ENCODE data around the gene NTPCR. TPM values are rescaled to one million over a fixed set of nuclear protein-coding genes. Genes with fewer than 3 reads are reported as not detected.

NTPCR gene
- total RNA-seq, 2 donors from 2014 or later: 15.1 to 17.4 TPM

- Mint-ChIP-seq H3K27me3 (peaks cover 12% of the 10 kb centered on the region), H3K36me3 (ENCODE audit: low read depth) (no peaks in the 10 kb centered on the region), H3K4me3 (no peak overlapping the region), H3K4me1 (peaks cover under 1% of the 10 kb centered on the region), H3K27ac (no peak overlapping the region)
- ATAC-seq (no peak), DNase-seq (no peak)
- no peaks in the 10 kb centered on the region for H3K9me3 ChIP-seq (ENCODE audit: control insufficient read depth, low read length, poor library complexity, severe bottlenecking)
These were observed 12.6 kb upstream of the NTPCR start for GRCh38 chr1:232937741-232938375.

- DNase-seq (no peak), ATAC-seq (no peak)
- peaks cover 12% of the 10 kb centered on the region for H3K27me3 Mint-ChIP-seq
- no peaks in the 10 kb centered on the region for H3K36me3 Mint-ChIP-seq (ENCODE audit: low read depth)
- H3K9me3 ChIP-seq (ENCODE audit: control insufficient read depth, low read length, poor library complexity, severe bottlenecking): no peaks in the 10 kb centered on the region
- H3K4me3 Mint-ChIP-seq: no peak overlapping the region
- no peak overlapping the region for H3K27ac Mint-ChIP-seq
- H3K4me1 Mint-ChIP-seq: peaks cover 5% of the 10 kb centered on the region
These were observed 11.5 kb upstream of the NTPCR start for GRCh38 chr1:232938926-232939325.

DNA sequence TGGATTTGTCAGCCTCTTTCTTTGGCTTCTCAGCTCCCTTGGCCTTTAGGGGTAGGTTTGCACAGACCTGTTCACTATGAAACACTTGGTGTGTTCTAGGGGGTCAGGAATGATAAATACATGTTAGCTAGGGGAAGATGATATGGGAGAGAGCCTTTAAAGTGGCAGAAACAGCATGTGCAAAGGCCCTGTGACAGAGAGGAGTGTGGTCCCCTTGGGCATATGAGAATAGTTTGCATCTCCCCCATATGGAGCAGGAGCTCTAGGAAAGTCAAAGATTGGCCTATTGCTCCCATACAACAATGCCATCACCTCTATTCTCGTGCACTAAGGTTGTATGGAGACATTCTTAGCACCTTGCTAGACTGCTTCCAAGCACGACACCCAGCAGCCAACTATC lies 10.7 kb upstream of the NTPCR start:
- no peak for DNase-seq
- H3K4me3 Mint-ChIP-seq: no peak overlapping the region
- no peaks in the 10 kb centered on the region for H3K36me3 Mint-ChIP-seq (ENCODE audit: low read depth)
- H3K9me3 ChIP-seq (ENCODE audit: control insufficient read depth, low read length, poor library complexity, severe bottlenecking): no peaks in the 10 kb centered on the region
- H3K27ac Mint-ChIP-seq: no peak overlapping the region
- peaks cover 5% of the 10 kb centered on the region for H3K4me1 Mint-ChIP-seq
- peaks cover 12% of the 10 kb centered on the region for H3K27me3 Mint-ChIP-seq
- ATAC-seq: no peak

DNA sequence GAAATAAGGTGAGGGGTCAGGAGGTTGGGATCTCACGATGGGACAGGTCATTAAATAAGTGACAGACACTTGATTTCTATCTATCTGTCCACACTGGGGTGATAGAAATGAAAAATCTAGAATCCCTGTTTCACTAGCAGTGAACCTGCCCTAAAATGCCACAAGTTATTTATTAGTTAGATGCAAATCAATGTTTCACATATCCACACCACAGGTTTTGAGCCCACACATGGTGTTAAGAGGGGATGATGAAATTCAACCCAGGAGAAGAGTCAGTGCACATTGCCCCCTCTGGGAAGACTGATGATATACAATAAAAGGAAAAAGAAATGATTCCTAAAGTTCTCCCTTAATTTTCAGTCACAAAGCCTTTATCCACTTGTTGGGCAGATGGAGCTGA lies 10.1 kb upstream of the NTPCR start:
- no peaks in the 10 kb centered on the region for H3K9me3 ChIP-seq (ENCODE audit: control insufficient read depth, low read length, poor library complexity, severe bottlenecking)
- H3K4me1 Mint-ChIP-seq: peaks cover 5% of the 10 kb centered on the region
- ATAC-seq (no peak), DNase-seq (no peak)
- H3K27me3 Mint-ChIP-seq: peaks cover 12% of the 10 kb centered on the region
- no peak overlapping the region for H3K4me3 Mint-ChIP-seq
- H3K27ac Mint-ChIP-seq: no peak overlapping the region
- H3K36me3 Mint-ChIP-seq (ENCODE audit: low read depth): no peaks in the 10 kb centered on the region

DNA sequence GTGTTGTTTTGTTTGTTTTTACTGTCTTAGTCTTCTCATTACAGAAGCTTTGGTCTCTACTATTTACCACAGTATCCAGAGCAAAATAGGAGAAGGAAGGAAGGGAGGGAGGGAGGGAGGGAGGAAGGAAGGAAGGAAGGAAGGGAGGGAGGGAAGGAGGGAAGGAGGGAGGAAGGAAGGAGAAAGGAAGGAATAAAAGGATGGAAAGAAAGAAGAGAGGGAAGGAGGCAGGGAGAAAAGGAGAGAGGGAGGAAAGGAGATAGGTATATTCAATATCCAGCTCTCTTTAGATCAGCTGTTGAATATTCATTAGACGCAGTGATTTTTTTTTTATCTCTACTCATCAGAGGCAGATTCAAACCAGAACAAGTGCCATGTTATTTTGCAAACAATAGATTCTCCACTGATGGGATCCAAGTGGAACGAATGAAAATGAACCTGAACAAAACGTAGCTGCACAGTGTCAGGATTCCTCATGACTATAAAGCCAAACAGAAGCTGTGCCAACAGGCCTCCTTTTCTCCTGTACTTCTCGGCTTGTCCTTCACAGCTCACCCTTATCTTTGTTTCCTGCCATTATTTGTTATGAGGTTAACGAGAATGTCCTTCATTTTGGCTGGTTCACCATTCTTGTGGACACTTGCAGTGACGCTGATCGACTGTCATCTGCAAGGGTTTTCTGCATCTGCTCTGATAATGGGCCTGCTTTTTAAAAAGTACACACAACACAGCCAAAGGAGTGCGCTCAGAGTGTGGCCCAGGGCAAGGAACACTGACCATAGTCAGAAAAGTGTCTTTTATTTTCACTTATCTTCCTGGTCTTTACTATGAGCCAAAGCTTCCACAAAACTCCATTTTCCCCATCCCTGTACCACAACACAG lies 7.8 kb upstream of the NTPCR start:
- ATAC-seq (no peak), DNase-seq (no peak)
- Mint-ChIP-seq H3K27me3 (peaks cover 5% of the 10 kb centered on the region), H3K36me3 (ENCODE audit: low read depth) (no peaks in the 10 kb centered on the region), H3K27ac (no peak overlapping the region), H3K4me3 (no peak overlapping the region), H3K4me1 (peaks cover 5% of the 10 kb centered on the region)
- H3K9me3 ChIP-seq (ENCODE audit: control insufficient read depth, low read length, poor library complexity, severe bottlenecking): no peaks in the 10 kb centered on the region

DNA sequence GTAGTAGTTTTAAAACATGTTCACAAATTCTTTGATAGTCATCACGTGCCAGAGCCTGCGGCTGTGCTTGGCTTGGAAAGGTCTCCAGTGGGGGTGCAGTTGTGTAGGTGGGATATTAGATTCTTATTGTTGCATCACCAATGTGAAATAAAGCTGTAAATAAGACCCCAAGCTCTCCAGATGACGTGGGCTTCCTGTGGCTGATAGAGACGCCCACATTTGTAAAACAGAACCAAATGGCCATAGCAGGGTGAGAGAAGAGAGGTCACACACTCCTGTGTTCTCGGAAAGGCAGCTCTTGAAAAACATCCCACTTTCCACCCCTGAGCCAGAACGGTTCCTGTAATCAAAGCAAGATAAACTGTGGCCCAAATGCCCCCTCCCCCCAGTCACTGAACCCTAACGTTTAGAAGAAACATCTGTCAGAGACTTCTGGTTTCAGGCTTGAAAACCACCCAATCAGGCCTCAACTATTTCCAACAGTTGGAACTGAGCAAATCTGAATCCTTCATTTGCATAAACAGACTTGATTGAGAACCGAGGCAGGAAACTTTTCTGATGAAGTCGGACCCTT lies 6.6 kb upstream of the NTPCR start:
- H3K36me3 Mint-ChIP-seq (ENCODE audit: low read depth): no peaks in the 10 kb centered on the region
- no peaks in the 10 kb centered on the region for H3K9me3 ChIP-seq (ENCODE audit: control insufficient read depth, low read length, poor library complexity, severe bottlenecking)
- peak overlapping the region; percentile 34 for H3K27ac Mint-ChIP-seq
- H3K27me3 Mint-ChIP-seq: no peaks in the 10 kb centered on the region
- DNase-seq: no peak
- no peak overlapping the region for H3K4me3 Mint-ChIP-seq
- H3K4me1 Mint-ChIP-seq: peaks cover 5% of the 10 kb centered on the region
- no peak for ATAC-seq

- ATAC-seq (no peak), DNase-seq (no peak)
- Mint-ChIP-seq H3K27me3 (no peaks in the 10 kb centered on the region), H3K27ac (peak overlapping the region; percentile 34), H3K4me3 (peak overlapping the region; percentile 2), H3K36me3 (ENCODE audit: low read depth) (no peaks in the 10 kb centered on the region), H3K4me1 (peaks cover 5% of the 10 kb centered on the region)
- no peaks in the 10 kb centered on the region for H3K9me3 ChIP-seq (ENCODE audit: control insufficient read depth, low read length, poor library complexity, severe bottlenecking)
These were observed 6.1 kb upstream of the NTPCR start for GRCh38 chr1:232944347-232944746.

GRCh38 chr1:232949636-232950196 lies 695 bp upstream of the NTPCR start:
- H3K27ac Mint-ChIP-seq: peak overlapping the region; percentile 86
- H3K9me3 ChIP-seq (ENCODE audit: control insufficient read depth, low read length, poor library complexity, severe bottlenecking): no peaks in the 10 kb centered on the region
- no peaks in the 10 kb centered on the region for H3K27me3 Mint-ChIP-seq
- H3K4me3 Mint-ChIP-seq: peak overlapping the region; percentile 93
- H3K4me1 Mint-ChIP-seq: peaks cover 29% of the 10 kb centered on the region
- no peaks in the 10 kb centered on the region for H3K36me3 Mint-ChIP-seq (ENCODE audit: low read depth)
- ATAC-seq: no peak
- no peak for DNase-seq

DNA sequence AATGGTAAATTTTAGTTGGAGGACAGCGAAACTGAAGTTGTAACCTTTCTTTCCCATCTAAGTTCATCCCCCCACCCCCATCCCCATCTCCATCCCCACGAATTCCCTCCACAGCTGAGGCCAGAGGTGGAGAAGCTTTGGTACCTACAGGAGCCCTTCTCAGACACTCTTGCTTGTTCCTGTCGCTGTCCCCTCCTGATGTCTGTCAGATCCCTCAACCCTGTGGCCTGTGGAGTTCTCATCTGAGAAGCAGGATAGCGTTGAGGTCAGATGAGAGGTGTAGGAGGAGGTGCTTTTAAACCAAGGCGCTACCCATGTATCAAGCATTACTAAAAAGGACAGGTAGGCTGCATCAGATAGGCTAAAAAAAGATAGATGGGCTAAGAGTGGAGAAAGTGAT lies 769 bp downstream of the NTPCR start:
- no peak for DNase-seq
- Mint-ChIP-seq H3K4me3 (peak overlapping the region; percentile 93), H3K36me3 (ENCODE audit: low read depth) (no peaks in the 10 kb centered on the region), H3K27ac (peak overlapping the region; percentile 86), H3K4me1 (peaks cover 32% of the 10 kb centered on the region), H3K27me3 (no peaks in the 10 kb centered on the region)
- peak; percentile 32 for ATAC-seq
- H3K9me3 ChIP-seq (ENCODE audit: control insufficient read depth, low read length, poor library complexity, severe bottlenecking): no peaks in the 10 kb centered on the region

DNA sequence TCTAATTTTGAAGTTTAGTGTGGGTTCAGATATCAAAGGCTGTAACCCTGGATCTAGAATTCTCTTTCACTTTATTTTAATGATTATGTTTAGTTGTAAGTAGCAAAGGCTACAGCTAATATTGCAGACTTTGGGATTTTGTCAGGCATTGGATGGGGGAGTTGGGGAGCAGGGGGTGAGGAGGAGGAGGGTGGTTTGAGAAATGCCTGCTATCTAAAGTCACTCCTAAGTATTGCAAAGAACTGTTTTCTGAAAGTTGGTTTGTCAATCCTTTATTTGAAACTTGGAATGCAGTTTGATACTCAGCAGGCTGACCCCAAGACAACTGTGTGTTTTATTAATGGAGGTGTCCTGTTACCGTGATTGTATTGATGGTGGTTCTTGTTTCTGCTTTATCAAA lies 1.2 kb downstream of the NTPCR start:
- no peak for ATAC-seq
- Mint-ChIP-seq H3K36me3 (ENCODE audit: low read depth) (no peaks in the 10 kb centered on the region), H3K4me1 (peaks cover 32% of the 10 kb centered on the region), H3K27me3 (no peaks in the 10 kb centered on the region), H3K4me3 (peak overlapping the region; percentile 93), H3K27ac (peak overlapping the region; percentile 86)
- no peaks in the 10 kb centered on the region for H3K9me3 ChIP-seq (ENCODE audit: control insufficient read depth, low read length, poor library complexity, severe bottlenecking)
- DNase-seq: no peak

GRCh38 chr1:232952514-232953499 lies 2.4 kb downstream of the NTPCR start:
- Mint-ChIP-seq H3K27ac (peak overlapping the region; percentile 29), H3K27me3 (no peaks in the 10 kb centered on the region), H3K36me3 (ENCODE audit: low read depth) (peaks cover 6% of the 10 kb centered on the region), H3K4me3 (peak overlapping the region; percentile 49), H3K4me1 (peaks cover 32% of the 10 kb centered on the region)
- no peaks in the 10 kb centered on the region for H3K9me3 ChIP-seq (ENCODE audit: control insufficient read depth, low read length, poor library complexity, severe bottlenecking)
- DNase-seq: no peak
- ATAC-seq: peak; percentile 23

- no peak overlapping the region for H3K27ac Mint-ChIP-seq
- DNase-seq (no peak), ATAC-seq (no peak)
- H3K9me3 ChIP-seq (ENCODE audit: control insufficient read depth, low read length, poor library complexity, severe bottlenecking): no peaks in the 10 kb centered on the region
- peaks cover 10% of the 10 kb centered on the region for H3K36me3 Mint-ChIP-seq (ENCODE audit: low read depth)
- peaks cover 31% of the 10 kb centered on the region for H3K4me1 Mint-ChIP-seq
- no peak overlapping the region for H3K4me3 Mint-ChIP-seq
- H3K27me3 Mint-ChIP-seq: no peaks in the 10 kb centered on the region
These were observed 4.4 kb downstream of the NTPCR start for GRCh38 chr1:232954594-232955365.
